Pancreas (tissue), 10 donors: ENCODE results near the gene UBL3. TPM values are rescaled to one million over a fixed set of nuclear protein-coding genes. Genes with fewer than 3 reads are reported as not detected.
A peak's percentile ranks its signal among the peaks of the same experiment; 100 is the strongest.

Experiments used
- ATAC-seq, 4 donors: fragments of 200-7000 bp; cut with Tn5 transposase; one replicate each; pipeline versions ENCODE4 v1.8.0 to v1.9.1; 2020; ENCODE audit warnings: mild to moderate bottlenecking in 4 of 4, moderate library complexity in 4 of 4
- DNase-seq, 6 donors: peaks; one replicate each; pipeline ENCODE4 v3.0.0-alpha.2; 2020
- FAIRE-seq: peaks from 2 replicates; lab custom pipeline; 2012; peaks lifted over from hg19 to GRCh38; lab: Jason Lieb, UNC
- H3K27ac ChIP-seq, 4 donors: fragments of 200-600 bp; sonication (generic); 1 replicate in 3 of 4; 2 replicates in 1 of 4; pipeline versions ENCODE4 v1.5.0 to v1.8.0; 2020
- H3K27me3 ChIP-seq, 4 donors: fragments of 200-600 bp; one replicate each; pipeline ENCODE4 v1.8.0; 2021
- H3K36me3 ChIP-seq, 3 donors: fragments of 200-600 bp; sonication (generic) in 1 of 3; one replicate each; pipeline versions ENCODE4 v1.5.0 to v1.8.0; 2020 to 2021
- H3K4me1 ChIP-seq, 3 donors: fragments of 200-600 bp; one replicate each; pipeline ENCODE4 v1.8.0; 2021
- H3K4me3 ChIP-seq, 4 donors: fragments of 200-600 bp; sonication (generic) in 2 of 4; one replicate each; pipeline versions ENCODE4 v1.5.0 to v1.8.0; 2020 to 2021
- H3K9me3 ChIP-seq, 4 donors: fragments of 200-600 bp; one replicate each; pipeline ENCODE4 v1.8.0; 2021
- whole genome bisulfite sequencing, 2 donors: extraction: QIAGEN DNeasy Blood & Tissue Kit; methylation state at CpG; one replicate each; pipeline ENCODE4 v1.1.7; 2013; 5-methylcytosine and 5-hydroxymethylcytosine counted together
- intact Hi-C, 3 donors: fragments of 100-400 bp; cut with DNase I; formaldehyde crosslinking; loops; one replicate each; pipeline versions ENCODE4 v1.11.1 to v1.14.2; 2022
- polyA plus RNA-seq, 2 donors: library from polyadenylated mRNA; stranded (reverse); fragments of 200-250 nt; gene quantifications; one replicate each; pipeline ENCODE4 v1.2.3, GENCODE V29; 2013
- total RNA-seq, 6 donors: library from RNA; stranded (reverse); fragmentation: NEBNext Ultra II Directional in 4 of 6; extraction: Animal tissue kit (Norgen Biotek cat#: 25700) in 4 of 6; gene quantifications; one replicate each; pipeline versions ENCODE4 v1.2.1 to v1.2.4, GENCODE V29; 2021 to 2023
- TF ChIP-seq, protein P1 (sequence below), 4 donors: fragments of 200-600 bp; sonication (generic) in 3 of 4; IDR thresholded peaks; one replicate each; pipeline versions ENCODE4 v1.5.0 to v1.8.0; 2021; ENCODE audit warnings: antibody characterized with exemption in 4 of 4
- donor health status: healthy with polysubstance abuse.
- donor health status: DM: no; HTN: no; CAD: no; lungs with moderate emphysema.
- donor health status: DM: no; HTN: no; CAD: no.
- donor health status: control.
- donor health status: control.
- donor health status: Bipolar disorder and iron deficiency.
- donor health status: DM: yes; HTN: yes; CAD: no.
- donor health status: DM: no; HTN: no; CAD: no.
- donor health status: DM: no; HTN: no; CAD: no.
- donor health status: DM: yes; HTN: yes; CAD: no.

UBL3 gene
- total and polyA plus RNA-seq, 8 donors: 9.7 to 31.5 (median 23.1) TPM

DNA sequence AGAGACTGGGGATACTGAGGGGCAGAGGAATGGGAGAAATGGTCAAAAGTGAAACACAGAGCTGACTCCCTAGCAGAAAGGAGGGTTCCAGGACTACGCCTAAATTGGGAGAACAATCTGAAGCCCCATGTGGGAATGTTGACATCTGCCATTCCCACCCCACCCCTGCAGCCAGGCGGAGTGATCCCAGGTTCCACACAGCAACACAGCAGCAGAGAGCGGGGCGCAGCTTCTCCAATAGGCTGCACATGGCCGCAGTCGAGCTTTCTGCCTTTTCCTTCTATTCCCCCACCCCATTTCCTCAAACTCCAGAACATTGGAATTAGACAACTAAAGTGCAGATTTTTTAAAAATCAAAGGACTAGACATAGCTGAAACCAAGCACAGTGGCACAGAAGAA, 104.7 kb downstream of the UBL3 start:
- Histone ChIP-seq H3K36me3 (no peaks in the 10 kb centered on the region), H3K27me3 (no peaks in the 10 kb centered on the region), H3K4me3 (no peak overlapping the region), H3K4me1 (peaks cover 0 to 3% (median 0%) of the 10 kb centered on the region in 3 donors), H3K27ac (no peak overlapping the region), H3K9me3 (no peaks in the 10 kb centered on the region)
- DNase-seq: no peak
- 43 to 54% methylated on average over 6 of the region's 6 CpGs for WGBS, 2 donors
- intact Hi-C loops: no loop called here
- TF ChIP-seq, protein P1, sequence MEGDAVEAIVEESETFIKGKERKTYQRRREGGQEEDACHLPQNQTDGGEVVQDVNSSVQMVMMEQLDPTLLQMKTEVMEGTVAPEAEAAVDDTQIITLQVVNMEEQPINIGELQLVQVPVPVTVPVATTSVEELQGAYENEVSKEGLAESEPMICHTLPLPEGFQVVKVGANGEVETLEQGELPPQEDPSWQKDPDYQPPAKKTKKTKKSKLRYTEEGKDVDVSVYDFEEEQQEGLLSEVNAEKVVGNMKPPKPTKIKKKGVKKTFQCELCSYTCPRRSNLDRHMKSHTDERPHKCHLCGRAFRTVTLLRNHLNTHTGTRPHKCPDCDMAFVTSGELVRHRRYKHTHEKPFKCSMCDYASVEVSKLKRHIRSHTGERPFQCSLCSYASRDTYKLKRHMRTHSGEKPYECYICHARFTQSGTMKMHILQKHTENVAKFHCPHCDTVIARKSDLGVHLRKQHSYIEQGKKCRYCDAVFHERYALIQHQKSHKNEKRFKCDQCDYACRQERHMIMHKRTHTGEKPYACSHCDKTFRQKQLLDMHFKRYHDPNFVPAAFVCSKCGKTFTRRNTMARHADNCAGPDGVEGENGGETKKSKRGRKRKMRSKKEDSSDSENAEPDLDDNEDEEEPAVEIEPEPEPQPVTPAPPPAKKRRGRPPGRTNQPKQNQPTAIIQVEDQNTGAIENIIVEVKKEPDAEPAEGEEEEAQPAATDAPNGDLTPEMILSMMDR (IDR thresholded peaks at IDR 0.05): no peak
- no peak for FAIRE-seq
- ATAC-seq: peak in 3 of 4 donors; percentile 36 to 60 (median 59)

DNA sequence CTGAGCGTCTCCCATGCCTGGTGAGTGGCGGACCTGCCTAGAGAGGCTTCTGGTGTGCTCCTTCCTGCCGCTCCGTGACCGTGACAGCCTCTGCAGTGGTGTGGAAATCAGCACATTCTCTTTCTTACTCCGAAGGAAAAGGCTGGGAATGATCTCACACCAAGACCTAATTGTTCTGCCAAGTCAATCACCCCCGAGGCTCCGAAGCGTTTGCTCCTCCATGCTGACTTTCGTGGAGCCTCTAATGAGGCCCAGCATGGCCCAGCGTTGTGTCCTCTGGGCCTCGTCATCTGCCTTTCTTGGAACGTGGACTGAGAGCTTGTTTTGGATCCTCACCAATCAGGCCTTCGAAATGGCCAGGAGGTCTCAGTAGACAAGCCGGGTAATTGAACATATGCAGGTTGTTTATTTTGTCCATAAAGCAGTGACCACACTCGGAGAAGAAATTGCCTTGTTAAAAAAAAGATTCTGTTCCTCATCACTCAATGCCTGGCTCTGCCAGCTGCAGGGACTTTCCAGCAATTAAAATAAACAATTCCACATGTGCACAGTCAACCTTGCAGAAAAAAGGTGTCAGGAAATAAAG, 107.1 kb downstream of the UBL3 start:
- no peak for DNase-seq
- TF ChIP-seq, protein P1 (IDR thresholded peaks at IDR 0.05): no peak
- H3K4me1 ChIP-seq: peaks cover 0 to 3% (median 0%) of the 10 kb centered on the region in 3 donors
- peak in 3 of 4 donors; percentile 54 to 65 (median 63) for ATAC-seq
- FAIRE-seq: no peak
- intact Hi-C loops: no loop called here
- H3K36me3 ChIP-seq: no peaks in the 10 kb centered on the region
- H3K9me3 ChIP-seq: no peaks in the 10 kb centered on the region
- H3K4me3 ChIP-seq: no peak overlapping the region
- no peaks in the 10 kb centered on the region for H3K27me3 ChIP-seq
- H3K27ac ChIP-seq: peak overlapping the region in 1 of 4 donors; percentile 3
- WGBS, 2 donors: 64 to 68% methylated on average over 16 of the region's 16 CpGs

DNA sequence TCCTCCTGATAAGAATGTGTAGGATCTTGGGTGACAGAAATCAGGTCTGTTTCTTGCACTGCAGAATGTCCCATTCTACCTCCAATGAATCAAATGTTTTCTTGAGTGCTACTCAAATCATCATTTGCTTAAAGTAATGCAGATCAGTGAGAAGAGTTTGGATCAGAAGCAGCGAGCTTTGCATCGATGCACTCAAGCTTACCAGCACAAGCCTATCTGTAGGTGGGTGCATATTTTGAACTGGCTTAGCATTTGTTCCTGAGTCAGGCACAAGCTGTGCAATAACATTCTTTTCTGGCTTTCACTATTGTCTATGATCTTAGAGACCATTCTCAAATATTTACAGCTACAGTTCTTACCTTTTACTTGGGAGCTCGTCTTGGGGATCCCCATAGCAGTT, 109.5 kb downstream of the UBL3 start:
- FAIRE-seq (no peak), DNase-seq (no peak), ATAC-seq (no peak)
- intact Hi-C loops: no loop called here
- WGBS, 2 donors: 86 to 95% methylated on average over 3 of the region's 3 CpGs
- Histone ChIP-seq H3K4me3 (no peak overlapping the region), H3K27me3 (no peaks in the 10 kb centered on the region), H3K27ac (no peak overlapping the region), H3K9me3 (no peaks in the 10 kb centered on the region), H3K36me3 (no peaks in the 10 kb centered on the region), H3K4me1 (peaks cover 0 to 3% (median 3%) of the 10 kb centered on the region in 3 donors)
- TF ChIP-seq, protein P1 (IDR thresholded peaks at IDR 0.05): no peak

DNA sequence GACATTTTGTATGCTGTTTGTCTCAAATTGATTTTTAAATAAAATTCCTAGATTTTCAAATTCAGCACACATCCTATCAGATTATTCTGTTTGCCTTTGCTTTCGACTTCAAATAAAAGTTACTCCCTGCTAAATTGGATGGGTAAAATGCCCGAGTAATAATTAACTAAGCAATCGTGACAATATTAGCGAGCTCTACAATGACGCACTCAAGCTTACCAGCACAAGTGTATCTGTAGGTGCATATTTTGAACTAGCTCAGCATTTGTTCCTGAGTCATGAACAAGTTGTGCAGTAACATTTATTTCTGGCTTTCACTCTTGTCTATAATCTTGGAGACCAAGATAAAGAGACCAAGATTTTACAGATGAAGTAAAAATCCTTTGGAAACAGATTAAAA, 113.4 kb downstream of the UBL3 start:
- ATAC-seq (peak; percentile 53 to 89 (median 76)), FAIRE-seq (no peak), DNase-seq (no peak)
- Histone ChIP-seq H3K4me3 (no peak overlapping the region), H3K4me1 (peaks cover 0 to 3% (median 0%) of the 10 kb centered on the region in 3 donors), H3K27ac (no peak overlapping the region), H3K9me3 (no peaks in the 10 kb centered on the region), H3K36me3 (no peaks in the 10 kb centered on the region), H3K27me3 (no peaks in the 10 kb centered on the region)
- TF ChIP-seq, protein P1 (IDR thresholded peaks at IDR 0.05): no peak
- intact Hi-C loops: no loop called here
- WGBS, 2 donors: 14 to 17% methylated on average over 5 of the region's 5 CpGs

DNA sequence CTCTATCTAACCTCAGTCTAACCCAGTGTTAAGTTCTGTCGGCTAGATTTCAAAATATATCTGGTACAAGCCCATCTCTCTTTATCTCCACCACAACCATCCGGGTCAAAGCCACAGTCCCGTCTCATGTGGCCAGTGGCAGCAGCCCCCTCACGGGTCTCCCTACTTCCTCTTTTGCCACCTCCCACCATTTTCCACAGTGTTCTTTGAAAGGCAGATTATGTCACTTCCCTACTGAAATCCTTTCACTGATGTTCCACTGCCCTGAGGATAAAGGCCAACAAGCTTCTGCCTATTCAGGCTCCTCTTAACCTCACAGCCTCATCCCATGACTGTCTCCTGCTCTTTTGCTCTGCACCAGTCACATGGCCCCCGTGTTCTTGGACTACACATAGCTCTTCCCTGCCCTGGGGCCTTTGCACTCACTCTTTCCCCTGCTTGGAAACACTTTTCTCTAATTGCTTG, 117.2 kb downstream of the UBL3 start:
- DNase-seq (no peak), FAIRE-seq (no peak), ATAC-seq (peak in 2 of 4 donors; percentile 46 to 53)
- Histone ChIP-seq H3K4me3 (no peak overlapping the region), H3K4me1 (peaks cover 0 to 3% (median 0%) of the 10 kb centered on the region in 3 donors), H3K36me3 (no peaks in the 10 kb centered on the region), H3K27ac (no peak overlapping the region), H3K27me3 (no peaks in the 10 kb centered on the region), H3K9me3 (no peaks in the 10 kb centered on the region)
- WGBS, 2 donors: 77 to 89% methylated on average over 5 of the region's 5 CpGs
- intact Hi-C loops: no loop called here
- TF ChIP-seq, protein P1 (IDR thresholded peaks at IDR 0.05): no peak
